Nephron (organoid): ENCODE results near the gene ELOB.

Experiments
- H3K27ac Mint-ChIP-seq, 3 experiments: 2 replicates each; pipeline ENCODE4 v1.8.0; 2020; ENCODE audit warnings: mixed read lengths in 3 of 3, mild to moderate bottlenecking in 2 of 3, moderate library complexity in 1 of 3
- H3K27me3 Mint-ChIP-seq: 2 replicates; pipeline ENCODE4 v1.8.0; 2021; ENCODE audit warnings: low read depth, mild to moderate bottlenecking, moderate library complexity, mixed read lengths
- H3K36me3 Mint-ChIP-seq: 2 replicates; pipeline ENCODE4 v1.8.0; 2020; ENCODE audit warnings: low read depth, mixed read lengths
- H3K4me1 Mint-ChIP-seq: 2 replicates; pipeline ENCODE4 v1.8.0; 2020; ENCODE audit warnings: mixed read lengths
- H3K4me3 Mint-ChIP-seq, 3 experiments: 2 replicates each; pipeline ENCODE4 v1.8.0; 2020; ENCODE audit warnings: mild to moderate bottlenecking in 3 of 3, mixed read lengths in 3 of 3, moderate library complexity in 2 of 3
- H3K9me3 Mint-ChIP-seq: 2 replicates; pipeline ENCODE4 v1.8.0; 2020; ENCODE audit warnings: mixed read lengths
- TF ChIP-seq, protein P1 (sequence below), 3 experiments: fragments of 200-600 bp; sonication (generic); IDR thresholded peaks; one replicate each; pipeline ENCODE4 v1.5.0; 2021; ENCODE audit warnings: antibody characterized with exemption in 3 of 3; ENCODE audit not compliant: unreplicated experiment in 3 of 3

Gene ELOB

DNA sequence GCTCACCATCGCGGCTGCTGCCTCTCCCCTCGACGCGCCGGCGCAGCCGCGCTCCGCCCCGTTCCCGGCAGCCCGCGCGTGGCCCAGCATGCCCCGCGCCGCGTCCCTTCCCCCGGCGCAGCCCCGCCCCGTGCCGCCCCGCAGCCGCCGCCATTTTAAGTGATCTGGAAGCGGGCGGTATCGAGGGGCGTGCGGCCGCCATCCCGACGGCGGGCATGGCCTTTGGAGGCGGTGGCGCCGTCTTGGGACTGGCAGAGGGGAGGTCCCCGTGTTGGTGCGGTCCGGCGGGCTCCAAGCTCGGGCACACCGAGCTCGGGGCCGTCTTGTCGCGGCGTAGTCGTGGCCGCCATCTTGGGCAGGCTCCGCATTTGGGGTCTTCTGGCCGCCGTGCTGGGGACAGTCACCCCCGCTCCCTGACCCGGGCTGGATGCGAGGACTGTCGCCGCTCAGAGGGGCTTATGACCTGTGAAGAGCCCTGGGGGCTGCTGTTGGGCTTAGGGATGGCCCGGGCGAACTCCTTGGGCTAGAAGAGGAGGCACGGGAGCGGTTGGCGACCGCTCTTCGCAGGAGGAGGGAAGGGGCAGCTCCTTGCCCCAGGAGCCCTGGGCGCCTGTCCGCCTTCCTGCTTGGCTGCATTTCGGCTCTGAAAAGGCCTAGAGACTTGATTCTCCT is at the start of gene ELOB:
Gene ELOB, minus strand, starts transcription at position 50 of the 672 bp plus-strand sequence. Its CDS starts 41 bp downstream, at position 9.
- H3K36me3 Mint-ChIP-seq = peaks cover 14% of the 10 kb centered on the region
- TF ChIP-seq, protein P1, sequence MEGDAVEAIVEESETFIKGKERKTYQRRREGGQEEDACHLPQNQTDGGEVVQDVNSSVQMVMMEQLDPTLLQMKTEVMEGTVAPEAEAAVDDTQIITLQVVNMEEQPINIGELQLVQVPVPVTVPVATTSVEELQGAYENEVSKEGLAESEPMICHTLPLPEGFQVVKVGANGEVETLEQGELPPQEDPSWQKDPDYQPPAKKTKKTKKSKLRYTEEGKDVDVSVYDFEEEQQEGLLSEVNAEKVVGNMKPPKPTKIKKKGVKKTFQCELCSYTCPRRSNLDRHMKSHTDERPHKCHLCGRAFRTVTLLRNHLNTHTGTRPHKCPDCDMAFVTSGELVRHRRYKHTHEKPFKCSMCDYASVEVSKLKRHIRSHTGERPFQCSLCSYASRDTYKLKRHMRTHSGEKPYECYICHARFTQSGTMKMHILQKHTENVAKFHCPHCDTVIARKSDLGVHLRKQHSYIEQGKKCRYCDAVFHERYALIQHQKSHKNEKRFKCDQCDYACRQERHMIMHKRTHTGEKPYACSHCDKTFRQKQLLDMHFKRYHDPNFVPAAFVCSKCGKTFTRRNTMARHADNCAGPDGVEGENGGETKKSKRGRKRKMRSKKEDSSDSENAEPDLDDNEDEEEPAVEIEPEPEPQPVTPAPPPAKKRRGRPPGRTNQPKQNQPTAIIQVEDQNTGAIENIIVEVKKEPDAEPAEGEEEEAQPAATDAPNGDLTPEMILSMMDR (IDR thresholded peaks at IDR 0.05; ENCODE audit: unreplicated experiment in 3 of 3) = no peak
- no peaks in the 10 kb centered on the region for H3K27me3 Mint-ChIP-seq
- peak within 1 kb of the TSS; percentile 99 to 100 (median 100) for H3K27ac Mint-ChIP-seq
- H3K4me3 Mint-ChIP-seq = peak within 1 kb of the TSS; percentile 95 to 100 (median 97)
- H3K4me1 Mint-ChIP-seq = peaks cover 21% of the 10 kb centered on the region
- no peaks in the 10 kb centered on the region for H3K9me3 Mint-ChIP-seq

- H3K9me3 Mint-ChIP-seq = no peaks in the 10 kb centered on the region
- H3K4me3 Mint-ChIP-seq = no peak overlapping the region
- no peak overlapping the region for H3K27ac Mint-ChIP-seq
- peaks cover 11% of the 10 kb centered on the region for H3K27me3 Mint-ChIP-seq
- TF ChIP-seq, protein P1 (IDR thresholded peaks at IDR 0.05; ENCODE audit: unreplicated experiment in 3 of 3) = no peak
- no peaks in the 10 kb centered on the region for H3K36me3 Mint-ChIP-seq
- H3K4me1 Mint-ChIP-seq = no peaks in the 10 kb centered on the region
Observed at GRCh38 chr16:2825906-2826305, 48.8 kb upstream of the ELOB start.

- no peak overlapping the region for H3K27ac Mint-ChIP-seq
- TF ChIP-seq, protein P1 (IDR thresholded peaks at IDR 0.05; ENCODE audit: unreplicated experiment in 3 of 3) = no peak
- no peak overlapping the region for H3K4me3 Mint-ChIP-seq
- H3K9me3 Mint-ChIP-seq = no peaks in the 10 kb centered on the region
- H3K27me3 Mint-ChIP-seq = peaks cover 11% of the 10 kb centered on the region
- H3K36me3 Mint-ChIP-seq = no peaks in the 10 kb centered on the region
- no peaks in the 10 kb centered on the region for H3K4me1 Mint-ChIP-seq
Observed at GRCh38 chr16:2825049-2825742, 48.1 kb upstream of the ELOB start.

- Mint-ChIP-seq H3K27me3 (peaks cover 11% of the 10 kb centered on the region), H3K27ac (no peak overlapping the region), H3K4me1 (no peaks in the 10 kb centered on the region), H3K9me3 (no peaks in the 10 kb centered on the region), H3K4me3 (no peak overlapping the region), H3K36me3 (no peaks in the 10 kb centered on the region)
- TF ChIP-seq, protein P1 (IDR thresholded peaks at IDR 0.05; ENCODE audit: unreplicated experiment in 3 of 3) = no peak
Observed at GRCh38 chr16:2824626-2825025, 47.5 kb upstream of the ELOB start.

- Mint-ChIP-seq H3K36me3 (no peaks in the 10 kb centered on the region), H3K4me3 (no peak overlapping the region), H3K27ac (no peak overlapping the region), H3K9me3 (no peaks in the 10 kb centered on the region), H3K4me1 (no peaks in the 10 kb centered on the region), H3K27me3 (peaks cover 10% of the 10 kb centered on the region)
- TF ChIP-seq, protein P1 (IDR thresholded peaks at IDR 0.05; ENCODE audit: unreplicated experiment in 3 of 3) = no peak
Observed at GRCh38 chr16:2822496-2822895, 45.4 kb upstream of the ELOB start.

DNA sequence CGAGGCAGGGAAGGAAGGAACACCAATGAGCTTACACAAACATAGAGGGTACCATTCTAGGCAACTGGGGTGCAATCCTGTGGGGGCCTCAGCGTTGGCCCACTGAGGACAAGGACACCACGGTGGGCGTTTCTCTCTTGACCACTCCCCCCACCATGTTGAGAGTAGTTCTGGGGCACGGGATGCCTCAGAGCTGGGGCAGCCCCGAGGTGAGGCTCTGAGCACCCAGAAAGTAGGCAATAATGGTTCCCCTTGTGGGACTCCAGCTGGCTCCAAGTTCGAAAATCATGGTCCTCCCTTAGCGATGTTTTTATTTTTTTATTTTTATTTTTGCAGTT is 45.0 kb upstream of the ELOB start:
- H3K27ac Mint-ChIP-seq = no peak overlapping the region
- H3K27me3 Mint-ChIP-seq = peaks cover 10% of the 10 kb centered on the region
- H3K9me3 Mint-ChIP-seq = no peaks in the 10 kb centered on the region
- no peaks in the 10 kb centered on the region for H3K36me3 Mint-ChIP-seq
- no peaks in the 10 kb centered on the region for H3K4me1 Mint-ChIP-seq
- TF ChIP-seq, protein P1 (IDR thresholded peaks at IDR 0.05; ENCODE audit: unreplicated experiment in 3 of 3) = no peak
- no peak overlapping the region for H3K4me3 Mint-ChIP-seq
